Measurements from ENCODE around the gene RNASEH2A.

- TF ChIP-seq, protein P1, sequence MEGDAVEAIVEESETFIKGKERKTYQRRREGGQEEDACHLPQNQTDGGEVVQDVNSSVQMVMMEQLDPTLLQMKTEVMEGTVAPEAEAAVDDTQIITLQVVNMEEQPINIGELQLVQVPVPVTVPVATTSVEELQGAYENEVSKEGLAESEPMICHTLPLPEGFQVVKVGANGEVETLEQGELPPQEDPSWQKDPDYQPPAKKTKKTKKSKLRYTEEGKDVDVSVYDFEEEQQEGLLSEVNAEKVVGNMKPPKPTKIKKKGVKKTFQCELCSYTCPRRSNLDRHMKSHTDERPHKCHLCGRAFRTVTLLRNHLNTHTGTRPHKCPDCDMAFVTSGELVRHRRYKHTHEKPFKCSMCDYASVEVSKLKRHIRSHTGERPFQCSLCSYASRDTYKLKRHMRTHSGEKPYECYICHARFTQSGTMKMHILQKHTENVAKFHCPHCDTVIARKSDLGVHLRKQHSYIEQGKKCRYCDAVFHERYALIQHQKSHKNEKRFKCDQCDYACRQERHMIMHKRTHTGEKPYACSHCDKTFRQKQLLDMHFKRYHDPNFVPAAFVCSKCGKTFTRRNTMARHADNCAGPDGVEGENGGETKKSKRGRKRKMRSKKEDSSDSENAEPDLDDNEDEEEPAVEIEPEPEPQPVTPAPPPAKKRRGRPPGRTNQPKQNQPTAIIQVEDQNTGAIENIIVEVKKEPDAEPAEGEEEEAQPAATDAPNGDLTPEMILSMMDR (IDR thresholded peaks at IDR 0.05): no peak
- TF ChIP-seq POLR2A (IDR thresholded peaks at IDR 0.05) (no peak), EP300 (IDR thresholded peaks at IDR 0.05; ENCODE audit: low read depth) (no peak), POLR2AphosphoS5 (IDR thresholded peaks at IDR 0.05) (no peak)
Measured at GRCh38 chr19:12784871-12785430, 21.4 kb upstream of the RNASEH2A start.
